Epithelial cell of esophagus (primary cell): Measurements from ENCODE around the gene ZNF366.

Source experiments
- DNase-seq: peaks from one replicate; pipeline ENCODE4 v3.0.0; 2010; ENCODE audit warnings: low read depth
- H3K4me3 ChIP-seq: 2 replicates; pipeline ENCODE4 v1.5.1; 2011; ENCODE audit warnings: mild to moderate bottlenecking, low read length, control low read depth
- CTCF ChIP-seq: IDR thresholded peaks from 2 replicates; pipeline ENCODE4 v1.5.1; 2011; ENCODE audit warnings: low read depth, mild to moderate bottlenecking, low read length, control low read depth, inconsistent platforms; ENCODE audit not compliant: insufficient read depth; ENCODE audit errors: missing control alignments

ZNF366 gene

GRCh38 chr5:72519111-72519510, 11.9 kb upstream of the ZNF366 start:
- no peak overlapping the region for H3K4me3 ChIP-seq
- DNase-seq, result no peak
- no peak for TF ChIP-seq CTCF

GRCh38 chr5:72518001-72518683, 10.9 kb upstream of the ZNF366 start:
- no peak for DNase-seq
- no peak for TF ChIP-seq CTCF
- H3K4me3 ChIP-seq, result no peak overlapping the region

- no peak for TF ChIP-seq CTCF
- DNase-seq, result no peak
- H3K4me3 ChIP-seq, result no peak overlapping the region
These were observed 9.7 kb upstream of the ZNF366 start for GRCh38 chr5:72516916-72517315.

- no peak for TF ChIP-seq CTCF
- DNase-seq, result no peak
- H3K4me3 ChIP-seq, result no peak overlapping the region
These were observed 8.0 kb upstream of the ZNF366 start for GRCh38 chr5:72515211-72515610.

- H3K4me3 ChIP-seq, result no peak overlapping the region
- no peak for DNase-seq
- TF ChIP-seq CTCF, result no peak
These were observed 5.3 kb upstream of the ZNF366 start for GRCh38 chr5:72512593-72512860.

- TF ChIP-seq CTCF, result no peak
- H3K4me3 ChIP-seq, result no peak overlapping the region
- DNase-seq, result peak; percentile 52
These were observed 4.8 kb upstream of the ZNF366 start for GRCh38 chr5:72511774-72512592.

- peak; percentile 70 for DNase-seq
- no peak for TF ChIP-seq CTCF
- H3K4me3 ChIP-seq, result no peak overlapping the region
These were observed 4.2 kb upstream of the ZNF366 start for GRCh38 chr5:72511366-72511765.
